HUES6 (cell line): ENCODE measurements around the gene ZNF236.

ENCODE experiments used
- H3K27ac ChIP-seq: 2 replicates; pipeline ENCODE4 v1.7.0; 2013; ENCODE audit warnings: low read depth, mild to moderate bottlenecking, low read length, inconsistent platforms
- H3K27me3 ChIP-seq: 2 replicates; pipeline ENCODE4 v1.6.1; 2013; ENCODE audit warnings: low read length; ENCODE audit not compliant: control insufficient read depth, insufficient read depth
- H3K36me3 ChIP-seq: 2 replicates; pipeline ENCODE4 v1.6.1; 2013; ENCODE audit warnings: low read length; ENCODE audit not compliant: control insufficient read depth, insufficient read depth
- H3K4me1 ChIP-seq: 2 replicates; pipeline ENCODE4 v1.6.1; 2013; ENCODE audit warnings: low read length; ENCODE audit not compliant: control insufficient read depth, insufficient read depth
- H3K4me3 ChIP-seq: 2 replicates; pipeline ENCODE4 v1.5.1; 2013; ENCODE audit warnings: low read depth, low read length
- H3K9ac ChIP-seq: one replicate; pipeline ENCODE4 v1.6.1; 2013; ENCODE audit warnings: mild to moderate bottlenecking, low read length
- H3K9me3 ChIP-seq: 2 replicates; pipeline ENCODE4 v1.6.1; 2013; ENCODE audit warnings: low read depth, low read length; ENCODE audit not compliant: control insufficient read depth, insufficient read depth

Gene ZNF236

GRCh38 chr18:76821875-76822505 is 367 bp upstream of the ZNF236 start:
- H3K9ac ChIP-seq: peak overlapping the region; percentile 95
- H3K27me3 ChIP-seq: no peaks in the 10 kb centered on the region
- H3K4me3 ChIP-seq: peak overlapping the region; percentile 98
- peak overlapping the region; percentile 81; the same call in 1 of the 2 replicates for H3K27ac ChIP-seq
- peaks cover 13% of the 10 kb centered on the region for H3K4me1 ChIP-seq
- H3K36me3 ChIP-seq: no peaks in the 10 kb centered on the region
- H3K9me3 ChIP-seq: no peaks in the 10 kb centered on the region

DNA sequence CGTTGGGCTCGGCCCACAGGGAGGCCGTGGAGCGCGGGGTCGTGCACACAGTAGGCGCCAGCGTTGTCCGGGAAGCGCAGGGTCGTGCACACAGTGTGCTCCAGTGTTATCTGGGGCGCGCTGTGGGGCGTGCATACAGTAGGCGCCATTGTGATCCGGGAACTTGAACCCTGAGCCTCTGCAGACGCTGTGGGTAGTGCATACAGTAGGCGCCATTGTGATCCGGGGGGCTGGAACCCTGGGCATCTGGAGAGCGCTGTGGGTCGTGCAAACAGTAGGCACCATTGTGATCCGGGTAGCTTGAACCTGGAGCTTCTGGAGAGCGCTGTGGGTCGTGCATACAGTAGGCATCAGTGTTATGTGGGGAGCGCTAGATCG is 793 bp downstream of the ZNF236 start:
- H3K27me3 ChIP-seq: no peaks in the 10 kb centered on the region
- no peaks in the 10 kb centered on the region for H3K9me3 ChIP-seq
- H3K9ac ChIP-seq: peak overlapping the region; percentile 76
- peak overlapping the region; percentile 77; the same call in 1 of the 2 replicates for H3K27ac ChIP-seq
- H3K36me3 ChIP-seq: no peaks in the 10 kb centered on the region
- H3K4me1 ChIP-seq: peaks cover 13% of the 10 kb centered on the region
- H3K4me3 ChIP-seq: peak overlapping the region; percentile 97

GRCh38 chr18:76823587-76824011 is 1.2 kb downstream of the ZNF236 start:
- no peaks in the 10 kb centered on the region for H3K9me3 ChIP-seq
- H3K4me1 ChIP-seq: peaks cover 13% of the 10 kb centered on the region
- no peak overlapping the region for H3K27ac ChIP-seq
- H3K27me3 ChIP-seq: no peaks in the 10 kb centered on the region
- H3K4me3 ChIP-seq: peak overlapping the region; percentile 97
- H3K9ac ChIP-seq: peak overlapping the region; percentile 76
- no peaks in the 10 kb centered on the region for H3K36me3 ChIP-seq

GRCh38 chr18:76824145-76824676 is 1.9 kb downstream of the ZNF236 start:
- peaks cover 13% of the 10 kb centered on the region for H3K4me1 ChIP-seq
- peak overlapping the region; percentile 76 for H3K9ac ChIP-seq
- H3K27ac ChIP-seq: no peak overlapping the region
- H3K4me3 ChIP-seq: peak overlapping the region; percentile 97
- no peaks in the 10 kb centered on the region for H3K27me3 ChIP-seq
- H3K36me3 ChIP-seq: no peaks in the 10 kb centered on the region
- H3K9me3 ChIP-seq: no peaks in the 10 kb centered on the region

DNA sequence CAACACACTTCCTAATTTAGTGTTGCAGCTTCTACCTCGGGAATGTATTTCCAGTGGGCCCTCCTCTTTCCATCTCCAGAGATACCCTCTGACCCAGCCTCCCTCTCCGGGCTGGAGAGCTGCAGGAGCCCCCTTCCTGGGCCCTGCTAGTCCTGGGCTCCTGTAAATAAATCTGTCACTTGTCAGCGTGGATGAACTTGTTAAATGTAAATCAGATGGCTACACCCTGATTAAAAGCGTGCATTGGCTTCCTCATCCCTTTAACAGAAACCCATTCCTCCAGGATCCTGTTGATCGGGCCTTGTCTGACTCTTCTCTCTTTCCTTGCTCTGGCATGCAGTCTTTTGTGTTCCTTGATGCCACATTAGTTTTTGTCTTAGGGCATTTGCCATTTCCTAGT is 2.4 kb downstream of the ZNF236 start:
- Histone ChIP-seq H3K27ac (no peak overlapping the region), H3K27me3 (no peaks in the 10 kb centered on the region), H3K4me3 (no peak overlapping the region), H3K36me3 (no peaks in the 10 kb centered on the region), H3K4me1 (peaks cover 12% of the 10 kb centered on the region), H3K9me3 (no peaks in the 10 kb centered on the region), H3K9ac (no peak overlapping the region)

DNA sequence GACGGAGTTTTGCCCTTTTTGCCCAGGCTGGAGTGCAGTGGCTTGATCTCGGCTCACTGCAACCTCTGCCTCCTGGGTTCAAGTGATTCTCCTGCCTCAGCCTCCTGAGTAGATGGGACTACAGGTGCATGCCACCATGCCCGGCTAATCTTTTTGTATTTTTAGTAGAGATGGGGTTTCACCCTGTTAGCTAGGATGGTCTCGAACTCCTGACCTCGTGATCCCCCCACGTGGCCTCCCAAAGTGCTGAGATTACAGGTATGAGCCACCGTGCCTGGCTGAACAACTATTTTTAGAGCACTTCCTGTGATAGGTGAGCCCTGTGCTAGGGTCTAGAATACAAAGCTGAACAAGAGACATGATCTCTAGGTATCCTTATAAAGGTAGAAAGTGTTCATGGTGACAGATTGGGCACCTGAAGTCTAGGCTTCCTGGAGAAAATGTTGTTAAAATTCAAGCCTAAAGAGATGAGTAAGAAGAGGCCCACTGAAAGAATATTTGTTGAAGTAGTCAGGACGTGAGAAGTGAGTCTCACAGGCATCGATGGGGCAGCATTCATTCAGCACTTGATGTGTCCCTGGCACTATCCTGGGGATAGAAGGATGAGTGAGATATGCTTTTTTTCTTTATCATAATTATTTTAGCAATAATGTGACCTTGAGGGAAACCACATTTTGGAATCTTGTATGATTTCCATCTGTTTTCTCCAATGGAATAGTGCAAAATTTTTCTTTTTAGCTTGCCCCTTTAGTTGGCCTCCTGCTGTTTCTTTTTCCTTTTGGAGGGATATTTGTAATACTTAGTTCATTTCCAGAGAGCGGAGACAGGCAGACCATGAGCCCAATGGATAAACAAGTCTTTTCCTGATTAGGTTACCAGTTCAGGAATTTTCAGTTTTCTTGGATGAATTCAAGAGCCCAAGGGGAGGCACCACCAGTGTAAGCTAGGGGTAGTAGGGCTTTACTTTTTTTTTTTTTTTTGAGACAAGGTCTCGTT is 5.1 kb downstream of the ZNF236 start:
- H3K27ac ChIP-seq: no peak overlapping the region
- H3K27me3 ChIP-seq: no peaks in the 10 kb centered on the region
- H3K9me3 ChIP-seq: peaks cover 3% of the 10 kb centered on the region; the same call in 1 of the 2 replicates
- no peak overlapping the region for H3K9ac ChIP-seq
- no peaks in the 10 kb centered on the region for H3K36me3 ChIP-seq
- H3K4me1 ChIP-seq: peaks cover 4% of the 10 kb centered on the region; the same call in 1 of the 2 replicates
- no peak overlapping the region for H3K4me3 ChIP-seq

DNA sequence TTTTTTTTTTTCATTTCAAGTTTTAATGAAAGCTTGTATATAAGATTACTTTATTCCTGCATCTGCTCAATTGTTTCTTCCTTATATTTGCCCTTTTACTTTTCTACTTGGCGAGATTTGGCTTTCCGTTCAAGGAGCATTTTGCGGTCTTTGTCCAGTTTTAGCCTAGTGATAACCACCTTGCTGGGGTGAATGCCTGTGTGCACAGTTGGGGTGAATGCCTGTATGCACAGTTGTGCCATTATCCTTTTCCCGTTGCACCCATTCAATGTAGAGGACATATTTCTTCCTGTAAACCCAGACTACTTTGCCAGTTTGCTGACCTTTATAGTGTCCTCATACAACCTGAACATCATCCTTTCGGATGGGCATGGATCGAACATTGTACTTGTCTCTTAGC is 12.0 kb downstream of the ZNF236 start:
- Histone ChIP-seq H3K9me3 (peaks cover 3% of the 10 kb centered on the region; the same call in 1 of the 2 replicates), H3K4me3 (no peak overlapping the region), H3K27ac (no peak overlapping the region), H3K4me1 (0 out of 2 replicates have a peak, but pooled peaks cover 3% of the 10 kb centered on the region), H3K36me3 (no peaks in the 10 kb centered on the region), H3K27me3 (no peaks in the 10 kb centered on the region), H3K9ac (no peak overlapping the region)

DNA sequence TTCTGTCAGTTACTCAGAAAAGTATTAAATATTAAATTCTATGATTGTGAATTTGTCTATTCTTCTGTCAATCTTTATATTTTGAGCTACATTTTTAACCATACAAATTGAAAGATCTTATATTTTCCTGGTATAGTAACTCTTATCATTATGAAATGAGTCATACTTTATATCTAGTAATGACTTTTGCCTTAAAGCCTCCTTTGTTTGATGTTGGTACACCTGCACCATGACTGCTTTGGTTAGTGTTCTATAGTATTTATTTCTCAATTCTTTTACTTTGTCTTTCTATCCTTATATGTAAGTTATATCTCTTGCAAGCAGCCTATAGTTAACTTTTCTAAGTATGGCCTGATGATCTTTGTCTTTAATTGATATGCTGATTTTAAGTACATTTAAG is 13.0 kb downstream of the ZNF236 start:
- H3K4me3 ChIP-seq: no peak overlapping the region
- H3K36me3 ChIP-seq: no peaks in the 10 kb centered on the region
- H3K27me3 ChIP-seq: no peaks in the 10 kb centered on the region
- peaks cover 3% of the 10 kb centered on the region; the same call in 1 of the 2 replicates for H3K9me3 ChIP-seq
- no peak overlapping the region for H3K9ac ChIP-seq
- 0 out of 2 replicates have a peak, but pooled peaks cover 3% of the 10 kb centered on the region for H3K4me1 ChIP-seq
- no peak overlapping the region for H3K27ac ChIP-seq

- no peaks in the 10 kb centered on the region for H3K36me3 ChIP-seq
- H3K4me1 ChIP-seq: 0 out of 2 replicates have a peak, but pooled peaks cover 3% of the 10 kb centered on the region
- H3K27ac ChIP-seq: no peak overlapping the region
- H3K9me3 ChIP-seq: no peaks in the 10 kb centered on the region
- H3K9ac ChIP-seq: no peak overlapping the region
- H3K27me3 ChIP-seq: no peaks in the 10 kb centered on the region
- no peak overlapping the region for H3K4me3 ChIP-seq
Measured at GRCh38 chr18:76837071-76837470, 14.7 kb downstream of the ZNF236 start.

DNA sequence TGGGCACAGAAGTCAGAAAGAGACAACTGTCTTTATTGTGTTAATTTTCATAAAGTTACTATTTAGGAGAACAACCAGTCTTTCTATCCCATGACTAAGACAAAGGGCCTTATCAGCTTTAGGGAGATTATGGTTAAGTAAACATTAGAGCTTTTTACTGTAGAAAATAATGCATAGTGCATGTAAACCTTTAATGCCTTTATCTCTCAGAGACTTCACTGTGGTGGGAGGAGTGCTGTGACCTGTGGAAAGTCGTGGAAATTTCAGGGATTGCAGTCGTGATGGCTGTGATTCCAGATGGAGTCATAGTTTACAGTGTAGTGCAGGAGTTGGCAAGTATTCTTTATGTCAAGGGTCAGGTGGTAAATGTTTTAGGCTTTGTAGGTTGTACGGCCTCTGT is 15.8 kb downstream of the ZNF236 start:
- Histone ChIP-seq H3K27me3 (no peaks in the 10 kb centered on the region), H3K4me3 (no peak overlapping the region), H3K9ac (no peak overlapping the region), H3K9me3 (no peaks in the 10 kb centered on the region), H3K4me1 (0 out of 2 replicates have a peak, but pooled peaks cover 3% of the 10 kb centered on the region), H3K36me3 (no peaks in the 10 kb centered on the region), H3K27ac (no peak overlapping the region)
